Embryonic facial prominence (tissue), 1 donor: ENCODE measurements around the gene CCDC60.
A peak's percentile ranks its signal among the peaks of the same experiment; 100 is the strongest.

Experiments used
- DNase-seq: peaks from one replicate; pipeline ENCODE4 v3.0.0-alpha.2; 2016; ENCODE audit errors: extremely low spot score

CCDC60 gene

DNA sequence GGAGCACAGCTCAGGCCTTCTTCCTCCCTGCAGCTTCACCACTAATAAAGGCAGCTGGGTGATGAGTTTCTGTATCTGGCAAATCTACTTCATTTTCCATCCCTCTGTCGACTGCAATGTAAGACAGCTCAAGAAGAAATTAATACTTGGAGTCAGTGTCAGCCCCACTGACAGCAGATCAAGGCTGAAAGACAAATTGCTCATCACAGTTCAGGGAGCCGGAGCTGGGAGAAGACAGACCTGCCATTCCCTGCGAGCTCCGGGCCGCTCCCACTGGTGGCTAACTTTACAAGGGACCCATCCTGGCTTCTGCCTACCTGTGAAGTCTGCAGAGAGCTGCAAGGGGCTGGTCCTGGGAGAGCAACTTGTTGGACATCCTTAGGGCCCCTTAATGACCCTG, 49.8 kb downstream of the CCDC60 start:
- DNase-seq = no peak

DNA sequence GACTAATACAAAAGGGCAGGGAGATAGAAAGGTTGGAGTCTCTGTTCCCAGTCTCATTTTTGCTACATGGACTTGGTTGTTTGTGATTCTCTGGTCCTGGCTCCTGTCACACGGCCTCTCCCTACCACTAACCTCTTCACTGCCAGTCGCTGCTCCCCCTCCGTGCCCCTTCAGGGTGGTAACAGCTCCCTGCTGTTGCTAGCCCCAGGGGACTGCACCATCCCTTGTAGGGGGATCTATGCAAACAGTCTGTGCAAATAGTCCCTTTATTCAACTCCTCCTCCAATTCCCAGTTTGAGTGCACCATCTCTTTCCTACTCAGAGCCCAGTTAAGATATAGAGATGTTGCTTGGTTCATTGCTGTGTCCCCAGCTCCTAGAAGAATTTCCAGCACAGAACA, 51.1 kb downstream of the CCDC60 start:
- DNase-seq = no peak

DNA sequence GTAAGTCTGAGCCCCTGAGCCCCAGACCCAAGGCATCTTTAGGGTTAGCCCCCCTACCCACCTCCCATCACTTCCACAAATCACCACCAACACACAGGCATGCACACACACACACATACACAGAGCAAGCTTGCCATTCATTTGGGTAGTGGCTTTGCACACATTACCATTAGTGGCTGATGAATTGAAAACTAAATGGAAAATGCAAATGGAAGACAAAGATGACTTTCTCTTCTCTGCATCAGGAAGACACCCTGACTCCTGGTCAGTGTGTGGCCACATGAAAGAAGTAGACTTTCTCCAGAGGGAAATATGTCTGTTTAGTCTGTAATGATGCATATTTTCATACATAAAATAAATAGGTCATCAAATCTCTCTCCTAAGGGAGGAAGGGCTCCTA, 55.2 kb downstream of the CCDC60 start:
- DNase-seq = no peak

DNA sequence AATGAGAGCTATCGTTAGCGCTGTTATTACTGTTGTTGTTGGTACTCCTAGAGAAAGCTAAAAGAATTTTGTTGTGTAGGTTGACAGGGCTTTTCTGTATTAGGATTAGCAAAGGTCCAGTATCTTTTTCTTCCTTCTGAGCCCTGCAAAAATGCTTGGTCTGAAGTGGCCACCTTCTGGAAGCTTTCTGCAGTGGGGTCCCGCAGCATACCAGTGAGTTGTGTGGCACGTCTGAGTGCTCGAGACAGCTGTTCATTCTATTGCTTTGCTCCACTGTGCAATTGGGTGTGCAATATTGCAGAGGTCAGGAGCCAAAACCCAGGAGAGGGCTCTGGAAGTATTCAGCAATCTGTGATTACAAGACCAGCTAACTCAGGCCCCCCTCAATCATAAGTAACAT, 57.1 kb downstream of the CCDC60 start:
- DNase-seq = no peak

- DNase-seq = no peak
Observed at GRCh38 chr12:119393677-119394076, 59.1 kb downstream of the CCDC60 start.

DNA sequence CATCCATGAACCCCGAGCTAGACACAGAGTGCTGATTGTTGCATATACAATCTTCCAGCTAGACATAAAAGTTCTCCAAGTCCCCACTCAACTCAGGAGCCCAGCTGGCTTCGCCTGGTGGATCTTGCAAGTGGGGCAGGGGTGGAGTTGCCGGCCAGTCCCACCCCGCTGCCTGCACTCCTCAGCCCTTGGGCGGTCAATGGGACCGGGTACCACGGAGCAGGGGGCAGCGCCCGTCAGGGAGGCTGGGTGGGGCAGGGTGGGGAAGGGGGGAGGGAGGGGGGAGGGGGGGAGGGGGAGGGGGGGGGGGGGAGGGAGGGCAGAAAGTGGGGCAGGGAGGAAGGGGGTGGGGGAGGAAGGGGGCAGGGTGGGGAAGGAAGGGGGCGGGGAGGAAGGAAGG, 63.0 kb downstream of the CCDC60 start:
- DNase-seq = no peak

DNA sequence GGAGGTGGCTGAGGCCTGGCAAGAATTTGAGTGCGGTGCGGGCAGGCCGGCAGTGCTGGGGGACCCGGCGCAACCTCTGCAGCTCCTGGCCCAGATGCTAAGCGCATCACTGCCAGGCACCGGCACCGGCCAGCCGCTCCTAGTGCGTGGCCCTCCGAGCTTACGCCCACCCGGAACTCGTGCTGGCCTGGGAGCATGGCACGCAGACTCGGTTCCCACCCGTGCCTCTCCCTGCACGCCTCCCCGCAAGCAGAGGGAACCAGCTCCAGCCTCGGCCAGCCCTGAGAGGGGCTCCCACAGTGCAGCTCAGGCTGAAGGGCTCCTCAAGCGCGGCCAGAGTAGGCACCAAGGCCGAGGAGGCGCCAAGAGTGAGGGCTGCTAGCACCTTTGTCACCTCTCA, 63.7 kb downstream of the CCDC60 start:
- DNase-seq = no peak

GRCh38 chr12:119399301-119399700, 64.8 kb downstream of the CCDC60 start:
- DNase-seq = no peak

DNA sequence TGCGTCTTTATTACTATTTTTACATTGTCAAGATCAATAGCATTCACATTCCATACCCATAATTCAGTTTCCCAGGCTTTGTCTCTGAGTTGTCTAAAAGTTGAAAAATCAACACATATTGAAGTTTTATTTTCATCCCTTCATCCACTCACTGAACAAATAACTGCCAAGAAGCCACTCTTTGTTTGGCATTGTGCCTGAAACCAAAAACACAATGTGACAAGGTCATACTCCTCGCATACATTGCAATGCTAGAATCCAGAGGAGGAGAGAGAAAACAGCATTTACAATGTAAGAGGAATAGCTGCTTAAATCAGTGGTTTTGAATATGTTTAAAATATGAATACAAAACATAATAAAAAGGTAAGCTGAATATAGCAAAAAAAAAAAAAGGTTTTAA, 71.8 kb downstream of the CCDC60 start:
- no peak for DNase-seq

DNA sequence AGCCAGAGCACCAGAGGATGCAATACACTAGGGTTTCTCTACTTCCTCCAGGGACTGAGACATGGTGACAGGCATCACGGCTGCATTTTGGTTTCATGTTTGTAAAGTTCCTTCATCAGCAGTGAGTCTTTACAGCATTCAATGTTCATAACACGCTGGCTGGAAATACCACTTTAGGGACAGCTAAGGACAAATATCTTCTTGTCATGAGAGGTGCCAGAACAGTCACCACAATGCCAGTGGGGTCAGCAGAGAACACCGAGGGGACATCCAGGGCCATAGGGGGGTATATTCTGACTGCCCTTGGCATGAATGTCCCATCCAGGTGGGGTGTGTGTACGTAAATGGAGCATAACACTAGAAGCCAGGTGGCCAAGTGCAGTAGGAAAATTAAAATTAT, 72.3 kb downstream of the CCDC60 start:
- DNase-seq = no peak

DNA sequence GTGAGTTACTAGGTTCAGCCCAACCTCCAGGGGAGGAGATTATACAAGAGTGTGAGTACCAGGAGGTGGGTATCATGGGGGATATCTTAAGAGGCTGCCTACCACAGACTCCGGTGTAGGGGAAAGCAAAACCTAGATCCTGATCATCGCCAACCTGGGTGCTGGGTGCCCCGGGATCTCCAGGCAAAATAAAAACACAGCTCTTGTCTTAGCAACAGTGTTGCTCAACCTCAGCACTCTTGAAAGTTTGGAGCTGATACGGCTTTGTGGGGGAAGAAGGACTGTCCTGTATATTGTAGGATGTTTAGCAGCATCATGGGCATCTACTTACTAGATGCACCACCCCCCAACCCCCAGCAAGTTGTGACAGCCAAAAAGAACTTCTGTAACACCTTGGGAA, 74.5 kb downstream of the CCDC60 start:
- no peak for DNase-seq

DNA sequence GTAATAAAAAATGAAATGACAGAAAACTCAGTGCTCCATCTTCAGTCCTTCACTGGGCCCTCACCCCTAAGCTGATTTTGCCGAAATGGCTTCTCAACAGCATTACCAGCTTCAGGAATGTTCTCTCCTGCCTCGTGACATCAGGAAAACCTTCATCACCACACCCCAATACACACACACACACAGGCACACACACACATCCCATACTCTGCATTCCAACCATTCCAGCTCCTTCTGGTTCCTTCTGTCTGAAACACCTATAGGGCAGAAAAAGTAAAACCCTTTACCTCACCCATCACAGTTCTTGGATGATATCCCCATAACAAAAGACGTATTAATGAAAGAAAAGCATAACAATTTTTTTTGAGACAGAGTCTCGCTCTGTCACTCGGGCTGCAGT, 75.9 kb downstream of the CCDC60 start:
- DNase-seq = no peak

- no peak for DNase-seq
Observed at GRCh38 chr12:119412306-119412705, 77.8 kb downstream of the CCDC60 start.

- DNase-seq = peak; percentile 10
Observed at GRCh38 chr12:119412811-119413794, 78.6 kb downstream of the CCDC60 start.

DNA sequence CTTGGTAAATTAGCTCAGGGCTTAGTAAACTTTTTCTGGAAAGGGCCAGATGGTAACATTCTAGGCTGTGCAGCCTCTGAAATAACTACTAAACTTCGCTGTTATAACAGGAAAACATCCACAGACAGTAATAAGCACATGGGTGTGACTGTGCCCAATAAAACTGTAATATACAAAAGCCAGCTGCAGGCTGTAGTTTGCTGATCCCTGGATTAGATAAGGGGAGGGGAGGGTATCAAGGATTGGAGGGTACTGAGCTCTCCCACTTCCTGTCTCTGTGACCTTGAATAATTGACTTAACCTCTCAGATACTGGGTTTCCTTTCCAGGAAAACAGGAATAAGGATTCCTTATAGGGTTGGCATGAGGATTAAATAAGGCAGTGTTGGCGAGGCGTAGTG, 81.2 kb downstream of the CCDC60 start:
- DNase-seq = no peak

DNA sequence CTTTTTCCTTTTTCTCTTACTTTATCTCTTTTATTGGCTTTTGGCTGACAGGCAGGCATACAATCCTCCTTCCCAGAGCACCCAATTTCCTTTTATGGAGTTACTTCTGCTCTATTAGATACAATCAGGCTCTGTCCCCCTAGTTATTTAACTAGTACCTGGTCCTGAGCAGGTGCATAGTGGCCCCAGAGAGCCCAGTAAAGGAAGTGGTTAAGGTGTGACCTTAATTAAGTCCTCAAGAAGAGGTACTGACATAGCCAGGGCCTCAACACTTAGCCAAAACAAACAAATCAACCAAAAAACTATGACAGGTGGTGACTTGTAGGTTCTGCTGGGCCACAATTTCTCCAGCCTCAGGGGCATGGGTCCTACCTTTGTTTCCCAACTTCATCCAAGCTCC, 82.9 kb downstream of the CCDC60 start:
- no peak for DNase-seq

GRCh38 chr12:119419381-119419780, 84.9 kb downstream of the CCDC60 start:
- no peak for DNase-seq

DNA sequence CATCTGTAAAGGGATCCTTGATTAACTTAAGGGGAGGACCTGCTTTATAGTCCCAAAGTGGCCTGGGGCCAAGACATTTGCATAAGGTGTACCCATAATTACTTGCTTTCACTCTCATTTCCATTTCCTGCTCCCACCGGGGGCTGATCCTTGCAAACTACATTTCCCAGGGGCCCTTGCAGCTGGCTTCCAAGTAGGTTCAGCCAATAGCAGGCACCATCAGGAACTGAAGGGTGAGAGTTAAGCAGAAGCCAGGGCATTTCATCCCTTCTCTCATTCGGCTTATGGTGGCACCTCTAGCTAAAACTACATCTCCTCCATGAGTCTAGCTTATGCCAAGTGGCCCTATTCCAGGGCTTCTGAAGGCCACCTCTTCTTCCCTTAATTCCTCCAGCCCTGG, 88.8 kb downstream of the CCDC60 start:
- no peak for DNase-seq

DNA sequence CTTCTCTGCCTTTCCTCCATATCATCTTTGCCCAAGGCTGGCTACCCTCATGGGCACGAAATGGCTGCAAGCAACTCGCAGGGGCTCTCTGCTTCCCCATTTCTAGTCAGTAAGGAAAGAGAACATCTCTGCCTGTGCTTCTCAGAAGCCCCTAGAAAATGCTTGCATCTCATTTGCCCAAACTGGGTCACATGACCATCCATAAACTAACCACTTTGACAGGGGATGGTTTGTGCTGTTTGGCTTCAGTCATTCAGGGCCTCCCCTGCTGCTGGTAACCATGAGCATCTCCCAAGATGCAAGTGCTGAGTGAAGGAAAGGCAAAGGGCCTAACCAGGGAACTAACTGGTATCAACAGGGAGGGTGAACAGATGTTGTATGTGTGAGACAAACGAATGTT, 91.1 kb downstream of the CCDC60 start:
- DNase-seq = no peak

- DNase-seq = no peak
Observed at GRCh38 chr12:119431151-119431550, 96.6 kb downstream of the CCDC60 start.

- no peak for DNase-seq
Observed at GRCh38 chr12:119432949-119433348, 98.4 kb downstream of the CCDC60 start.

- no peak for DNase-seq
Observed at GRCh38 chr12:119440803-119441360, 106.4 kb downstream of the CCDC60 start.

DNA sequence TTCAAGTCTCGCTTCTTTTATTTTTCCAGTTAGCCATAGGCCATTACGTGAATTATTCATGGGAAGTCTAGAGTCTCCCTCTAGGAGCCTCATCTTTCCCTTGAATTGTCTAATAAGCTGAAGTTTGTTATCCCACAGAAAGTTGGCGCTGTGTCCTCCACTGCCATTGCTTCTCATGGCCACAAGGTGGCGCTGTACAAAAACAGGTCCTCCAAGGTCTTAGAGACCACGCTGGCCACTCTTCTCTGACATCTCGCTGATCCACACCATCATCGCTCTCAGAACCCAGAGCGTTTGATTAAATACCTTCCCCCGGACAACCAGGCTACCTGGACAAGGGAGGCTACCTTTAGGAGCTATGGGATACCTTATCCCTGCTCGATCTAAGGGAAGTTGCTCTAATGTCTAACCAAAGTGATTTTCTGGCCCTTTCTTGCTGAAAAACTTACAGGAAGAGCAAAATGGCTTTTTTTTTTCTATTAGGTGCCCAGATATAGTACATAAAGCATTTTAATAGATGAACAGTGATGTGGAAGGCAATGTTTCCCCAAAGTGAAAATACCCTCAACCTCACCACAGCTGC, 110.0 kb downstream of the CCDC60 start:
- DNase-seq = no peak
